ENCODE measurements around the gene GRIP1. TPM values are rescaled to one million over a fixed set of nuclear protein-coding genes. Genes with fewer than 3 reads are reported as not detected.

The GRIP1 gene
- total RNA-seq, 3 donors from 2014 or later (not counting 1 experiment from before 2014, with no cell fraction given): 1.3 to 3.6 (median 1.7) TPM

- no peak for TF ChIP-seq CTCF (IDR thresholded peaks at IDR 0.05)
- H3K36me3 ChIP-seq (ENCODE audit: control insufficient read depth, insufficient read depth, low read length): no peaks in the 10 kb centered on the region
- intact Hi-C loops (cut with micrococcal nuclease): no loop called here
- Mint-ChIP-seq H3K9me3 (no peaks in the 10 kb centered on the region), H3K4me1 (no peaks in the 10 kb centered on the region), H3K27me3 (ENCODE audit: low read depth in 2 of 2) (peaks cover 12 to 14% of the 10 kb centered on the region in 2 donors), H3K36me3 (no peaks in the 10 kb centered on the region), H3K27ac (no peak overlapping the region), H3K4me3 (no peak overlapping the region)
- no peak overlapping the region for H3K27ac ChIP-seq (ENCODE audit: low read length)
- ATAC-seq (no peak), DNase-seq (no peak)
- H3K9me3 ChIP-seq (ENCODE audit: control insufficient read depth, insufficient read depth, low read length): no peaks in the 10 kb centered on the region
- no peak overlapping the region for H3K4me3 ChIP-seq (ENCODE audit: low read length)
- H3K4me1 ChIP-seq (ENCODE audit: control insufficient read depth, insufficient read depth, low read length): no peaks in the 10 kb centered on the region
- no peaks in the 10 kb centered on the region for H3K27me3 ChIP-seq (ENCODE audit: control insufficient read depth, insufficient read depth, low read length)
- 76% methylated on average over 3 of the region's 3 CpGs for WGBS (ENCODE audit: insufficient coverage)
These were observed 42.1 kb downstream of the GRIP1 start for GRCh38 chr12:66636771-66637170.

GRCh38 chr12:66633676-66634075 lies 45.2 kb downstream of the GRIP1 start:
- no peaks in the 10 kb centered on the region for H3K36me3 ChIP-seq (ENCODE audit: control insufficient read depth, insufficient read depth, low read length)
- DNase-seq: no peak
- H3K4me1 Mint-ChIP-seq: no peaks in the 10 kb centered on the region
- no peak overlapping the region for H3K27ac Mint-ChIP-seq
- no peaks in the 10 kb centered on the region for H3K27me3 ChIP-seq (ENCODE audit: control insufficient read depth, insufficient read depth, low read length)
- intact Hi-C loops (cut with micrococcal nuclease): no loop called here
- TF ChIP-seq CTCF (IDR thresholded peaks at IDR 0.05): no peak
- H3K27me3 Mint-ChIP-seq (ENCODE audit: low read depth in 2 of 2): peaks cover 6 to 13% of the 10 kb centered on the region in 2 donors
- H3K9me3 ChIP-seq (ENCODE audit: control insufficient read depth, insufficient read depth, low read length): no peaks in the 10 kb centered on the region
- no peaks in the 10 kb centered on the region for H3K9me3 Mint-ChIP-seq
- no CpG with 5 or more reads among the region's 1 CpG for WGBS (ENCODE audit: insufficient coverage)
- no peak overlapping the region for H3K27ac ChIP-seq (ENCODE audit: low read length)
- ATAC-seq: no peak
- no peaks in the 10 kb centered on the region for H3K4me1 ChIP-seq (ENCODE audit: control insufficient read depth, insufficient read depth, low read length)
- H3K36me3 Mint-ChIP-seq: no peaks in the 10 kb centered on the region
- no peak overlapping the region for H3K4me3 Mint-ChIP-seq
- no peak overlapping the region for H3K4me3 ChIP-seq (ENCODE audit: low read length)

- Mint-ChIP-seq H3K4me1 (no peaks in the 10 kb centered on the region), H3K27ac (no peak overlapping the region), H3K36me3 (no peaks in the 10 kb centered on the region), H3K9me3 (no peaks in the 10 kb centered on the region), H3K4me3 (no peak overlapping the region), H3K27me3 (ENCODE audit: low read depth in 2 of 2) (peaks cover 14 to 19% of the 10 kb centered on the region in 2 donors)
- H3K9me3 ChIP-seq (ENCODE audit: control insufficient read depth, insufficient read depth, low read length): no peaks in the 10 kb centered on the region
- no peak overlapping the region for H3K4me3 ChIP-seq (ENCODE audit: low read length)
- TF ChIP-seq CTCF (IDR thresholded peaks at IDR 0.05): no peak
- no peak for DNase-seq
- H3K27me3 ChIP-seq (ENCODE audit: control insufficient read depth, insufficient read depth, low read length): no peaks in the 10 kb centered on the region
- H3K36me3 ChIP-seq (ENCODE audit: control insufficient read depth, insufficient read depth, low read length): no peaks in the 10 kb centered on the region
- no peak for ATAC-seq
- intact Hi-C loops (cut with micrococcal nuclease): no loop called here
- H3K27ac ChIP-seq (ENCODE audit: low read length): no peak overlapping the region
- WGBS (ENCODE audit: insufficient coverage): 90% methylated on average over 4 of the region's 5 CpGs
- no peaks in the 10 kb centered on the region for H3K4me1 ChIP-seq (ENCODE audit: control insufficient read depth, insufficient read depth, low read length)
These were observed 49.6 kb downstream of the GRIP1 start for GRCh38 chr12:66629138-66629870.

- no peaks in the 10 kb centered on the region for H3K9me3 Mint-ChIP-seq
- H3K4me3 Mint-ChIP-seq: no peak overlapping the region
- Histone ChIP-seq H3K27me3 (ENCODE audit: control insufficient read depth, insufficient read depth, low read length) (no peaks in the 10 kb centered on the region), H3K9me3 (ENCODE audit: control insufficient read depth, insufficient read depth, low read length) (no peaks in the 10 kb centered on the region), H3K27ac (ENCODE audit: low read length) (no peak overlapping the region), H3K4me3 (ENCODE audit: low read length) (no peak overlapping the region), H3K36me3 (ENCODE audit: control insufficient read depth, insufficient read depth, low read length) (no peaks in the 10 kb centered on the region), H3K4me1 (ENCODE audit: control insufficient read depth, insufficient read depth, low read length) (no peaks in the 10 kb centered on the region)
- no peak for TF ChIP-seq CTCF (IDR thresholded peaks at IDR 0.05)
- WGBS (ENCODE audit: insufficient coverage): 39% methylated on average over 2 of the region's 2 CpGs
- H3K4me1 Mint-ChIP-seq: no peaks in the 10 kb centered on the region
- peaks cover 13 to 14% of the 10 kb centered on the region in 2 donors for H3K27me3 Mint-ChIP-seq (ENCODE audit: low read depth in 2 of 2)
- no peak overlapping the region for H3K27ac Mint-ChIP-seq
- intact Hi-C loops (cut with micrococcal nuclease): no loop called here
- ATAC-seq (no peak), DNase-seq (no peak)
- no peaks in the 10 kb centered on the region for H3K36me3 Mint-ChIP-seq
These were observed 50.9 kb downstream of the GRIP1 start for GRCh38 chr12:66627988-66628317.

All from natural killer cell (primary cell).